A549 (cell line): Measurements from ENCODE around the gene MAD1L1. TPM values are rescaled to one million over a fixed set of nuclear protein-coding genes. Genes with fewer than 3 reads are reported as not detected.
A peak's percentile ranks its signal among the peaks of the same experiment; 100 is the strongest.

Experiments used
- ATAC-seq, 2 experiments: fragments of 200-7000 bp in 1 of 2; fragments of >200 bp in 1 of 2; cut with Nextera tagmentation in 1 of 2; cut with Tn5 transposase in 1 of 2; 3 replicates each; pipeline versions ENCODE4 v1.8.0 to v1.9.1; 2018 to 2020; ENCODE audit warnings: mild to moderate bottlenecking in 1 of 2, moderate library complexity in 1 of 2
- CTCF ChIA-PET: fragments of 300-600 bp; sonication (Branson Sonifier 250); formaldehyde crosslinking; extraction: SDS; loops from one replicate; lab custom pipeline; 2021; ENCODE audit warnings: antibody characterized with exemption, inconsistent platforms; lab: Yijun Ruan, JAX
- POLR2A ChIA-PET: fragments of 350-600 bp; formaldehyde crosslinking; extraction: SDS; loops from one replicate; lab custom pipeline; 2021; ENCODE audit warnings: antibody characterized with exemption, inconsistent platforms; lab: Yijun Ruan, JAX
- DNase-seq, 2 experiments: peaks; one replicate each; pipeline versions ENCODE4 v3.0.0 to v3.0.0-alpha.2; 2011 to 2016; ENCODE audit warnings: low read depth in 1 of 2, low spot score in 1 of 2
- FAIRE-seq: peaks from 2 replicates; lab custom pipeline; 2011; peaks lifted over from hg19 to GRCh38; lab: Jason Lieb, UNC
- H3K27ac ChIP-seq, 2 experiments: fragments of >200 bp; sonication (Bioruptor Twin); formaldehyde crosslinking; 3 replicates each; pipeline ENCODE4 v1.5.1; 2016 to 2017
- H3K4me1 ChIP-seq: fragments of >200 bp; sonication (Bioruptor Twin); formaldehyde crosslinking; 3 replicates; pipeline ENCODE4 v1.6.1; 2016
- H3K4me2 ChIP-seq: fragments of >200 bp; sonication (Bioruptor Twin); formaldehyde crosslinking; 3 replicates; pipeline ENCODE4 v1.6.1; 2016
- H3K4me3 ChIP-seq: fragments of >200 bp; sonication (Bioruptor Twin); formaldehyde crosslinking; 3 replicates; pipeline ENCODE4 v1.5.1; 2016
- H3K9me3 ChIP-seq: fragments of >200 bp; sonication (Bioruptor Twin); formaldehyde crosslinking; 3 replicates; pipeline ENCODE4 v1.6.1; 2016
- EHMT2 ChIP-seq: fragments of 200-600 bp; sonication (generic); IDR thresholded peaks from 2 replicates; pipeline ENCODE4 v1.6.1; 2016; ENCODE audit warnings: antibody characterized with exemption, low read depth, mild to moderate bottlenecking, moderate library complexity
- EP300 ChIP-seq, 2 experiments: fragments of >200 bp; sonication (Bioruptor Twin); formaldehyde crosslinking; IDR thresholded peaks; 2 replicates in 1 of 2; 3 replicates in 1 of 2; pipeline ENCODE4 v1.6.1; 2016 to 2017
- ESRRA ChIP-seq: fragments of 150-350 bp; IDR thresholded peaks from 2 replicates; pipeline ENCODE4 v1.6.1; 2014; ENCODE audit warnings: mild to moderate bottlenecking, low read length, borderline replicate concordance
- HEYL ChIP-seq: fragments of 250-450 bp; sonication (Bioruptor Pico); IDR thresholded peaks from 2 replicates; pipeline ENCODE4 v1.8.0; 2021; ENCODE audit warnings: mild to moderate bottlenecking, moderate library complexity
- HOXA7 ChIP-seq: fragments of 250-450 bp; sonication (Bioruptor Pico); IDR thresholded peaks from 2 replicates; pipeline ENCODE4 v1.5.0; 2020; ENCODE audit warnings: mild to moderate bottlenecking, moderate library complexity
- HOXB13 ChIP-seq: fragments of 250-450 bp; sonication (Bioruptor Pico); IDR thresholded peaks from 2 replicates; pipeline ENCODE4 v1.5.0; 2020; ENCODE audit warnings: low read depth, mild to moderate bottlenecking, moderate library complexity
- HOXB5 ChIP-seq: fragments of 250-450 bp; sonication (Bioruptor Pico); IDR thresholded peaks from 2 replicates; pipeline ENCODE4 v1.5.0; 2020; ENCODE audit warnings: mild to moderate bottlenecking, moderate library complexity
- JUN ChIP-seq, 2 experiments: fragments of >200 bp; sonication (Bioruptor Twin); formaldehyde crosslinking; IDR thresholded peaks; 2 replicates in 1 of 2; 3 replicates in 1 of 2; pipeline ENCODE4 v1.6.1; 2016 to 2017
- JUNB ChIP-seq: fragments of >200 bp; sonication (Bioruptor Twin); formaldehyde crosslinking; IDR thresholded peaks from 2 replicates; pipeline ENCODE4 v1.6.1; 2016
- MAX ChIP-seq: IDR thresholded peaks from 2 replicates; pipeline ENCODE4 v1.6.1; 2012
- MAZ ChIP-seq: fragments of 150-350 bp; IDR thresholded peaks from 2 replicates; pipeline ENCODE4 v1.6.1; 2014; ENCODE audit warnings: antibody characterized with exemption, low read depth, low read length, borderline replicate concordance
- PBX3 ChIP-seq: IDR thresholded peaks from 2 replicates; pipeline ENCODE4 v1.6.1; 2012
- PHF8 ChIP-seq: fragments of 200-600 bp; sonication (generic); IDR thresholded peaks from 2 replicates; pipeline ENCODE4 v1.6.1; 2016; ENCODE audit warnings: low read depth, mild to moderate bottlenecking, antibody characterized with exemption, moderate library complexity, borderline replicate concordance
- RARB ChIP-seq: fragments of 250-450 bp; sonication (Bioruptor Pico); IDR thresholded peaks from 2 replicates; pipeline ENCODE4 v1.8.0; 2021; ENCODE audit warnings: mild to moderate bottlenecking, moderate library complexity
- ZC3H11A ChIP-seq: fragments of 450-650 bp; IDR thresholded peaks from 2 replicates; pipeline ENCODE4 v1.6.1; 2014; ENCODE audit warnings: antibody characterized with exemption, mild to moderate bottlenecking
- WGBS: methylation state at CpG from one replicate; pipeline ENCODE4 v1.1.6; 2017; ENCODE audit errors: missing lambda C conversion rate; 5-methylcytosine and 5-hydroxymethylcytosine counted together
- polyA plus RNA-seq, 4 experiments: library from polyadenylated mRNA; depleted of rRNA in 3 of 4; stranded (reverse); fragments of >200 nt; fragmentation: RNase III in 1 of 4; extraction: RNeasy Plus Mini Kit Qiagen cat#74134 plus additional on column Dnase treatment in 1 of 4; gene quantifications; 2 replicates in 3 of 4; 3 replicates in 1 of 4; pipeline ENCODE4 v1.2.3, GENCODE V29; 2011 to 2017
- TF ChIP-seq, protein P1 (sequence below): fragments of 450-650 bp; IDR thresholded peaks from 2 replicates; pipeline ENCODE4 v1.6.1; 2014; ENCODE audit warnings: antibody characterized with exemption

Gene MAD1L1
- polyA plus RNA-seq, 2 of the 4 experiments (the other 2 are of a cell fraction) = 13.6 to 16.6 TPM

DNA sequence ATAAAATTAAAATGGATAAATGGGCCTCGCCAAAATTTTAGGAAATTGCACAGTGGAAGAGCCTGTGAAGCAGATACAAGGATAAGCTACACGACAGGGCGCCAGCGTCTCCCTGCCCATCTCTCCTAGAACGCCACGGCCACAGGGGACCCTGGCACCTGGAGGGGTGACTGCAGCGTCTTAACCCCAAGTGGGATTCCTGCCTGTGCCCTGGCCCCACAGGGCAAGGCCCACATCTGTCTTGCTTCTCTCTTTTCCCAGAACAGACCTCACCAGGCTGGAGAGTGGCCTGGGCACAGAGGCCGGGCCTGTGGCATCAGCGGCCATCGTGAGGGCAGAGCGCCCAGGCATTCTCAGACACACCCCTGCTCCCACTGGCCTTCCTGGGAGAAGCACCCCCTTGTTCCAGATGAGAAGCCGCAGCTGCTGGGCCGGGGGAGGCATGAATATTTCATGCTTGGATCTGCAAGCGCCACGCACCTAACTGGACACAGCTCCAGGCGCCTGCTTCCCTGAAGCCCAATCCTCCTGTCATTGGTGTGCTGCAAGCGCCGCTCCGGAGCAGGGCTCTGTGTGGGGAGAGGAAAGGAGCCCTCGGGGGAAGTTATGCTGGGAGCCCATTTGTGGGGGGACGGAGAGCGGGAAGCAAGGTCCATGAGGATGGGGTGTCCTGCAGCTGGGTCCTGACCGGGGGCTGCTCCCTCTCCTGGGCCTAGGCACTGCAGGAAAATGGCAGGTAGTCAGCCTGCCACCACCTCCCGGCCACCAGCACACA, 409.2 kb downstream of the MAD1L1 start:
- POLR2A ChIA-PET = no interaction called here
- DNase-seq (no peak), ATAC-seq (peak in 1 of 2 experiments; percentile 22; a peak in 2 of 6 replicates), FAIRE-seq (no peak)
- WGBS = 85% methylated on average over 24 of the region's 24 CpGs
- Histone ChIP-seq H3K9me3 (no peaks in the 10 kb centered on the region), H3K27ac (no peak overlapping the region), H3K4me3 (no peak overlapping the region), H3K4me2 (no peak overlapping the region), H3K4me1 (no peaks in the 10 kb centered on the region)
- CTCF ChIA-PET = interaction anchor here (0.7 kb wide), 1 partner anchor 11 kb away, joined by 3 read pairs; no protein-coding TSS in a partner anchor
- no peak for TF ChIP-seq MAZ

DNA sequence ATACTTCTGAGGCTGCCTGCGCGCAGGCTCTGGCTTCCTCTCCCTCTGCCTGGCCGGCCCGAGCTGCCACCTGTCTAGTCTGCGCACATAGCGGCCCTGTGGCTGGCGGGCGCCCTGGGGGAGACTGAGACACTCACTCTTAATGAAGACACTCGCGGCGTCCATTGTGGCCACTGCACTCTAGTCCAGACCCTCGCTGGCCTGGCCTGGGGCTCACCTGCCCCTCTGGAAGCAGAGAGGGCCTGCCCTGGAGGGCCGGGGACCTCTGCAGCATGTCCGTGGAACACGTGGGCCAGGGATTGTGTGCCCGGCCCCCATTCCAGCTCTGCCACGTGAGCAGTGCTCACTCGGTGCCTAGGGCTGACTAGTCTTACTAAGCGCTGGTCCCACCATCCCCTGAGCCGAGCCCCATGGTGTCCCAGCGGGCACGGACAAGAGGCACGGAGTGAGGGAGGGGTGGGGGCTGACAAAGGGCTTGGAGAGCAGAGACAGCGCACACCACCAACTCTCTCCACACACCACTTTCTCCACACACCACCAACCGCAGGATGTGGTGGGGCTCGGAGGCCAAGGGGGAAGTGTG, 413.4 kb downstream of the MAD1L1 start:
- WGBS = 79% methylated on average over 16 of the region's 26 CpGs
- no peak for FAIRE-seq
- H3K9me3 ChIP-seq = no peaks in the 10 kb centered on the region
- no peak for DNase-seq
- ATAC-seq = no peak
- TF ChIP-seq HEYL (CRISPR knock-in tag) = no peak
- TF ChIP-seq, all 56 proteins: peak for 0
- no peak overlapping the region for H3K4me2 ChIP-seq
- no peak overlapping the region for H3K27ac ChIP-seq
- H3K4me3 ChIP-seq = no peak overlapping the region
- no peaks in the 10 kb centered on the region for H3K4me1 ChIP-seq
- ChIA-PET POLR2A (no interaction called here), CTCF (no interaction called here)

GRCh38 chr7:1818575-1819258, 414.0 kb downstream of the MAD1L1 start:
- ChIA-PET CTCF (interaction anchor here (1.3 kb wide), 1 partner anchor 392 kb away, joined by 3 read pairs; no protein-coding TSS in a partner anchor), POLR2A (no interaction called here)
- ATAC-seq (no peak), FAIRE-seq (no peak), DNase-seq (no peak)
- no peaks in the 10 kb centered on the region for H3K4me1 ChIP-seq
- H3K27ac ChIP-seq = no peak overlapping the region
- no peaks in the 10 kb centered on the region for H3K9me3 ChIP-seq
- no peak overlapping the region for H3K4me2 ChIP-seq
- TF ChIP-seq PBX3 (no peak), MAZ (no peak), PHF8 (no peak), MAX (no peak), EHMT2 (no peak), ZC3H11A (no peak), HOXA7 (no peak), JUNB (no peak), HOXB5 (no peak), EP300 (IDR thresholded peaks at IDR 0.05) (no peak), HOXB13 (CRISPR knock-in tag) (no peak), RARB (CRISPR knock-in tag) (no peak), JUN (IDR thresholded peaks at IDR 0.05) (no peak), ESRRA (no peak), HEYL (CRISPR knock-in tag) (no peak)
- TF ChIP-seq, protein P1, sequence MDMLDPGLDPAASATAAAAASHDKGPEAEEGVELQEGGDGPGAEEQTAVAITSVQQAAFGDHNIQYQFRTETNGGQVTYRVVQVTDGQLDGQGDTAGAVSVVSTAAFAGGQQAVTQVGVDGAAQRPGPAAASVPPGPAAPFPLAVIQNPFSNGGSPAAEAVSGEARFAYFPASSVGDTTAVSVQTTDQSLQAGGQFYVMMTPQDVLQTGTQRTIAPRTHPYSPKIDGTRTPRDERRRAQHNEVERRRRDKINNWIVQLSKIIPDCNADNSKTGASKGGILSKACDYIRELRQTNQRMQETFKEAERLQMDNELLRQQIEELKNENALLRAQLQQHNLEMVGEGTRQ = no peak
- no peak overlapping the region for H3K4me3 ChIP-seq
- 87% methylated on average over 27 of the region's 28 CpGs for WGBS
